Ureter (tissue), 1 donor: Measurements from ENCODE around the gene GPR12. TPM values are rescaled to one million over a fixed set of nuclear protein-coding genes. Genes with fewer than 3 reads are reported as not detected.
"Not testable (repeated sequence)": the region's sequence is repeated elsewhere in the genome, so short reads cannot be mapped to it uniquely, and the experiment has no call there.

Experiments
- DNase-seq: peaks from one replicate; pipeline ENCODE4 v3.0.0-alpha.2; 2020; ENCODE audit warnings: low spot score
- total RNA-seq: library from RNA; stranded (reverse); gene quantifications from one replicate; pipeline ENCODE4 v1.2.4, GENCODE V29; 2023
- donor health status: DM: yes; HTN: yes; CAD: no.

The GPR12 gene
- total RNA-seq, 1 donor from 2014 or later, result 0.65 TPM

DNA sequence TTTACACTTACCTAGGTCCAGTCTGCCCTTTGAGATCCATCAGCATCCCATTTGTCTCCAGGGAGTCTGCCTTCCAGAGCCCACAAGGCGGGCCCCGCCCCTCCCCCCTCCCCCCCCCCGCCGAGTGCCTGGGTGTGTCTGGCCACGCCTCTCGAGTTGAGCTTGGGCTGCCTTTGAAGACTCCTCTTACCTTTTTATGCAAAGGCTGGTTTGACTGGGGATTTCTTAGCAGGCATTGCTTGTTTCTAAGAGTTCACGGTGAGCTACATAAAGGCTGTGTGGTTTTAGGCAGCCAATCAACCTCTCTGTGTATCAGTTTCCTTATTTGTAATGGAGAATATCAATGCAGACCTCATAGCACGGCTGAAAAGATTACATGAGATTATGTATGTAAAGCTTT, 11.3 kb downstream of the GPR12 start:
- DNase-seq, result no peak

DNA sequence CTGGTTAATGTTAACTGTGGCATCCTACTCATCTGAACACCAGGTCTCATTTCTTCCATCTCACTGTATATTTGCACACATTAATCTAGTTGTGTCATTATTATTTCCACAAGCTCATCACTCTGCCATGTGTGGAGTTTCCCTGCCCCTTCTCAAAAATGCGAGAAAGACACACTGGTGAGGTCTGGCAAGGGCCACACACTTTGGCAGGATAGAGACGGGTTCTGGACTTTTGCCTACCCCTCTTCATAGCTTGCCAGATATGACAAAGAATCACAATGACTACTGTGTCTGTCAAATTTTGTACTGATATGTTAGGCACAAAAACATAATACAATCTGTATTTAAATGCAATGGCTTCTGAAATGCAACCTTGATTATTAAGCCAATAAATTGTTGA, 12.9 kb downstream of the GPR12 start:
- DNase-seq, result no peak

GRCh38 chr13:26743971-26744370, 16.6 kb downstream of the GPR12 start:
- no peak for DNase-seq

GRCh38 chr13:26742691-26743358, 17.8 kb downstream of the GPR12 start:
- DNase-seq, result no peak

DNA sequence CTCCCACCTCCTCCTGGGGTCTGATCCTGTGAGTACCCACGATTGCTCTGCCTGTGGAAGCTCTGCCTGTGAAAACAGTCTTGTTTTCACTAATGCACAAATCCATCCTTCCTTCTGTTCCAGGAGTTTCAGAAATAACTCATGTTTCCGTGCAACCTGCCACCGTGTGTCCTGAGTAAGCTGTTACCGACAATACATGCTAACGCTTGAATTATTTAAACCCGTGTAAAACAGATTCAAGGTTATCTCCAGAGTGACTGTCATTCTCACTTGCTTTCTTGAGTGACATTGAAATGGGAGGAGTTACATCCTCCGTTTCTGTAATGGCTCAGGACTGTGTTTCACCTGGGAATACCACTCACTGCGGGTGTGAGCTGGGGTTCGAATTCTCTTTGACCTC, 24.9 kb downstream of the GPR12 start:
- no peak for DNase-seq

DNA sequence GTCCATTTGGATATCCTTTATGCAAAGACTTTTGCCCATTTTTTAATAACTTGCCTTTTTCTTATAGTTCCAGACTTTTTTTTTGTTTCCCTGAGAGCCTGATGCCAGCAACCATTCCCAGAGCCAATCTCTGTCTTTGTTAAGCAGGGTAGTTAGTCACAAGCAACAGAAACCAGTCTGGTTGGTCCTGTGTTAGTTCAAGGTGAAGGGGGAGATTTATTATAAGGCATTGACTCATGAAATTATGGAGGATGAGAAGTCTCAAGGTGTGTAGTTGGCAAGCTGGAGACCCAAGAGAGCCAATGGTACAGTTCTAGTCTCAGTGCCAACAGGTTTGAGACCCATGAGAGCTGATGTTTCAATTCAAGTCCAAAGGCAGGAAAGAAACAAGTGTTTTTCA, 33.0 kb downstream of the GPR12 start:
- no peak for DNase-seq

GRCh38 chr13:26727122-26727521, 33.5 kb downstream of the GPR12 start:
- DNase-seq, result no peak

DNA sequence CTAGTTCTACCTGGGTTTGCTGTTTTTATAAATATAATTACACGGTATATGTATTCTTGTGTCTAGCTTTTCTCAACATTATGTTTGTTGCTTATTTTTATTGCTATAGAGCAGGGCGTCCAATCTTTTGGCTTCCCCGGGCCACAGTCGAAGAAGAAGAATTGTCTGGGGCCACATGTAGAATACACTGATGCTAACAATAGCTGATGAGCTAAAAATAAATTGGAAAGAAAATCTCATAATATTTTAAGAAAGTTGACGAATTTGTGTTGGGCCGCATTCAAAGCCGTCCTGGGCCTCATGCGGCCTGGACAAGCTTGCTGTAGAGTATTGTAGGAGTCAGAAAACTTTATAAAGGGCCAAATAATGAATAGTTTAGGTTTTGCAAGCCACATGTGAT, 33.9 kb downstream of the GPR12 start:
- no peak for DNase-seq

DNA sequence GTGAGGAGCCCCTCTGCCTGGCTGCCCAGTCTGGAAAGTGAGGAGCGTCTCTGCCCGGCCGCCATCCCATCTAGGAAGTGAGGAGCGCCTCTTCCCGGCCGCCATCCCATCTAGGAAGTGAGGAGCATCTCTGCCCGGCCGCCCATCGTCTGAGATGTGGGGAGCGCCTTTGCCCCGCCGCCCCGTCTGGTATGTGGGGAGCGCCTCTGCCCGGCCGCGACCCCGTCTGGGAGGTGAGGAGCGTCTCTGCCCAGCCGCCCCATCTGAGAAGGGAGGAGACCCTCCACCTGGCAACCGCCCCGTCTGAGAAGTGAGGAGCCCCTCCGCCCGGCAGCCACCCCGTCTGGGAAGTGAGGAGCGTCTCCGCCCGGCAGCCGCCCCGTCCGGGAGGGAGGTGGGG, 37.0 kb downstream of the GPR12 start:
- not testable (repeated sequence) for DNase-seq

DNA sequence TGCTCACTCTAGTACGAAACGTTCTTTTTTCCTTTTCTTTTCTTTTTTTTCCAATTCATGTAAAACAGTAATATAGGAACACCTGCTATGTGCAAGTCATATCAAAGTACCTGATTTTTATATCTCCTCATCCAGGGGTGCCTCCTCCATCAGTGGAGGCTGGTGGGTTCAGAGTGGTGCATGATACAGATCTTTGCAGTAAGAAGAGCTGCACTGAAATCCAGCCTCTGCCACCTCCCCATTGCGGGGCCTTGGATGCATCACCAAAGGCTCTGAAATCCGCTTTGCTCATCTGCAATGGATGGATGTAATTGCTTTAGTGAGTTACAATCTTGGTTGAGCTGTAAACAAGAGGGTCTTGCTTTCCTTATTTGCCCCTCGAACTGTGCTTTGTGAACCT, 38.3 kb downstream of the GPR12 start:
- no peak for DNase-seq

- no peak for DNase-seq
Observed at GRCh38 chr13:26721251-26722121, 39.1 kb downstream of the GPR12 start.

- no peak for DNase-seq
Observed at GRCh38 chr13:26719356-26719945, 41.1 kb downstream of the GPR12 start.

DNA sequence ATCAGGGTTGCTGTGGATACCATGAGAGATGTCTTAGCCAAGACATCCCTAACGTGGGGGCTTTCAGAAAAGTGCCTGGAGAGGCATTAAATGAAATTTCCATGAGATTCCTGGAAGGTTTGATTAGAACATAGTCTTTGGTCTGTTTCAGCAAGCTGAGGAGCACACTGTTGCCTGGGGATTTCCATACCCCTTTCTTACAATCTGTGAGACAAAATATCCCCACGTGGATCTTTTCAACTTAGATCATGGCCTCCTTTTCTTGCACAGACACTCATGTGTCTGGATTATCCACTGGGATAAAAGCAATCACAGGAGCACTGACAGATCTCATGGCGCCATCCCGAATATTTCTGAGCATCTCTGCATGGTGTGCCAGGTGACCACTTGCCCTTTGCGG, 41.7 kb downstream of the GPR12 start:
- no peak for DNase-seq

- DNase-seq, result no peak
Observed at GRCh38 chr13:26718146-26718545, 42.4 kb downstream of the GPR12 start.

GRCh38 chr13:26716984-26717383, 43.6 kb downstream of the GPR12 start:
- DNase-seq, result no peak

GRCh38 chr13:26713341-26713740, 47.2 kb downstream of the GPR12 start:
- DNase-seq, result no peak

- no peak for DNase-seq
Observed at GRCh38 chr13:26711211-26711610, 49.4 kb downstream of the GPR12 start.

GRCh38 chr13:26710166-26710565, 50.4 kb downstream of the GPR12 start:
- DNase-seq, result no peak

GRCh38 chr13:26709461-26709860, 51.1 kb downstream of the GPR12 start:
- DNase-seq, result no peak

DNA sequence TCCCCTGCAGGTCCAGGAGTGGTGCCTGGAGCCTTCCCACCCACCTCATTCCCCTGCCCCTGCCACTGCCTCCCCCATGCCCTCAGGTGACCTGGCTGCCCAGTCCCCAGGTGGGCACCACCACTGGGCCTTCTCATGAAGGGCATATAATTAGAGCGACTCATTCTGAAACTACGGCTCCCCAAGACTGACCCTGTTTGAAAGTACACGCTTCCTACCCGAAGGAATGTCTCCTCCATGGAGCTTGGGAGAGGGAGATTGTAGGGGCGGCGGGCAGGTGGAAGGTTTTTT, 52.6 kb downstream of the GPR12 start:
- DNase-seq, result no peak

- DNase-seq, result peak; percentile 58
Observed at GRCh38 chr13:26707122-26708006, 53.2 kb downstream of the GPR12 start.

DNA sequence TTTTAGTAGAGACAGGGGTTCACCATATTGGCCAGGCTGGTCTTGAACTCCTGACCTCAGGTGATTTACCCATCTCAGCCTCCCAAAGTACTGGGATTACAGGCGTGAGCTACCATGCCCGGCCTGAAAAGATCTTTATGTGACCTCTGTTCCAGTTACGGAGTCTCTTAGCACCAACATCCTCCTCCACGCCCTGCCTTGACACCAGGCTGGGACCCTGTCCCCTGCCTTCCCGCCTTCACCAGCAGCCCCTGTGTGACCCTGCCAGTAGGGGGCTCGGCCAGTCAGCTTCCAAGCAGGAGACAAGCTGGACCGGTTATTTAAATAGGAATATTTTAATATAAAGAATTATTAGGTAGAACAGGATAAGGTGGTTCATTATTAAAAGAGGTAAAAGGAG, 54.2 kb downstream of the GPR12 start:
- no peak for DNase-seq
